ENCODE results near the gene PLEKHJ1.

DNA sequence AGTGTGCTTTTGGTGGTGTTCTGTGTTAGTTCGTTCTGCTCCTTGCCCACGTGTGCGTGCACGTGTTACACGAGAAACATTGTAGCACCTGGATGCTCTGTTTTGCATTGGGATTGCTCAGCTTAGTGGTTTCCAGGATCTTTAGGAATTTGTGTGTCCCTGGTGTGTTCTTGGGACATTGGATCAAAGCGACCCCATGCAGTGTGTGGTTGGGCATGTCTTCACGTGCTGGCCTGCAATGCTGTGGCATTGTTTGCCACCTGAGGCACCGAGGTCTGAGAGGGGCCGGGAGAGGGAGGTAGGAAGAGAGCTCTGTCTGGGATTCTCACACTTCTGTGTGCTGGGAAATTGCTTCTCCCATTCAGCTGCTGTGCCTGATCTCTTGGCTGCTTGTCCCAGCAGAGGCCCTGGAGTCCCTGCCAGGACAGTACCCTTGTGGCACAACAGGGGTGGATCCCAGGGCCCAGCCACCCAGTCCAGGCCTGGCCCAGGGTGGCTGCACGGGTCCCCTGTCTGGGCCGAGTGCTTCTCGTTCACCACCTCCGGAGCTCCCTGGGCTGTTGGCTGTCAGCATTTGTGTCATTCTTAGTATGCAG is 11.3 kb downstream of the PLEKHJ1 start:
- TF ChIP-seq CTCF (IDR thresholded peaks at IDR 0.05) (no peak), POLR2A (IDR thresholded peaks at IDR 0.05) (no peak)
